ENCODE data around the gene MYOCD.

Gene MYOCD

DNA sequence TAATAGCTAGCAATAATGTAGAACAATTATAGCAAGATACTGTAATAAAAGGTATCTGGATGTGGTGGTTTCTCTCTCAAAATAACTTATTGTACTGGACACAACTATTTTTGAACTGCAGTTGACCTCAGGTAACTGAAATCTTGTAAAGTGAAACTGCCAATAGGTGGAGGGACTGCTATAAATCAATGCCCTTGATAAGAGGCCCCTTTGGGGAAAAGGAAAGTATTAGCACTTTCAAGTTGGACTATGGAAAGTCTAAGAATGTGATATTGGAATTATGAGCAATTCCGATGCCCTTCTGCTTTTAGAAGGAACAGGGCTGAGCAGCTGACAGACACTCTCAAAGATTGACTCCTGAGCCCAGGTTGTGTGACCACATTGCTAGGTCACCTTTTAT is 79.1 kb downstream of the MYOCD start:
- in situ Hi-C loops (cut with MboI; ENCODE audit: low sequenced_read_pairs) = no loop called here

DNA sequence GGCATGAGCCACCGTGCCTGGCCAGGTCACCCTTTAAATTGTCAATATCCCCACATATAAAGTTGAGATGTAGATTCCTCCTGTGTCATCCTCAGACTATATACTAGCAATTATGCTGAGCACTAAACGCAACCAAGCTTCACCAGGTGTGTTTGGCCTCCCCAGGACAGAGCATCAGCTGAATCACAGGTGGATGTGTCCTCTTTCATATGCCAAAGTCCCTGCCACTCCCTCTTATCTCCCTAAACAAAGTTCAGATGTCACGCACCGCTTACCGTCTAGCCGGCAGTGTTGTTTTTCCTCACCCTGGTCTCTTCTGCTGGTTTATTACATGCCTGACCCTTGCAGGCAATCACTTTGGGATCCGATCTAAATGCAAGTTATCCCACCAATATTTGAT is 79.8 kb downstream of the MYOCD start:
- in situ Hi-C loops (cut with MboI; ENCODE audit: low sequenced_read_pairs) = no loop called here

DNA sequence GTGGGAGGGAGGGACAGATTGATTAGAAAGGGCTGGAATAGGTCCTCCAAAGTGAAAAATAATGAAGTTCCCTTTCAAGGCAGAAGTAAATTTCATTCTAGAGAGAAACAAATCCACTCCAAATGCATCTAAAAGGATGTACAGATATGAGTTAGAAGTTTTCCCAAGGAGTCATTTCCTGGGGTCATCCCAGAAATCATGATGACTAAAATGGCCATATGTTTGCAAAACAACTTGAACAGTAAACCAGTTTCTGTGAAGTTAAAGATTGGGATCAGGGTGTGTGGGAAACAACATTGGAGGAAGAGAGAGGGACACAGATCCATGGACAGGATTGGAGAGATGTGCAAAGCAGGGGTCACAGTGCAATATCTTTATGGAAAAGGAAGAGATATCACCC is 91.1 kb downstream of the MYOCD start:
- in situ Hi-C loops (cut with MboI; ENCODE audit: low sequenced_read_pairs) = no loop called here

DNA sequence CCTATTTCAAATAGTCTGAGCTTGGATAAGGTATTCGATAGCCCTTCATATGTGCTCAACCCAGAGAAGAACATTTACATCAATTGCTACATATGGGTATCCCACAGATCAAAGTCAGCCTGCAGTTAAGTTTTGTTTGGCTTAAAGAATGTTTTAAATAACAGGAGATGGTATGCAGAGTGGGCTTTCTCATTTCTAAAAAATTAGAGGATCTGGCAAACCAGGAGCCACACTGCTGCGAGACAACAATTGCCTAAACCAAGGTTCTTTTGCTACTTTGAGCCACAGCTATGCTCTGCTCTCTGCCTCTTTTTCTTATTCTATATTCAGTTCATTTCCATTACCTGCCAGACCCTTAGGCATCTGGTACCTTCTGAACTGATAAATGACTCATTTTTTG is 93.4 kb downstream of the MYOCD start:
- in situ Hi-C loops (cut with MboI; ENCODE audit: low sequenced_read_pairs) = no loop called here

DNA sequence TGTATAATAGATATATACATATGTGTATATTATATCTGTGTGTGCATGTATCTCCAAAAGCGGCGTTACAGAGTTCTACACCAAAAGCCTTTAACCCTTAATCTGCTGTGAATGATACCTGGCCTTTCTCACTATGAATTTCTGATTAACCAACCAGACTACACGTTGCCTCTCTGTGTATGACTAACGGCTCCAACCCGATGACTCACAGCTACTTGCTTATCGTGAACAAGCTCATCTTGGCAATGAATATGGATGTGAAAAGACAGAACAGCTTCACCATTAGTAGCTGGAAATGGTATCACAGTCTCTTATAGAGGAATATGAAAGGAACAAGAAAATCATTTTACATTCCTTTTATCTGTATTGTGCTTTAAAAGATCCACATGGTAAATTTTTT is 99.9 kb downstream of the MYOCD start:
- in situ Hi-C loops (cut with MboI; ENCODE audit: low sequenced_read_pairs) = no loop called here

DNA sequence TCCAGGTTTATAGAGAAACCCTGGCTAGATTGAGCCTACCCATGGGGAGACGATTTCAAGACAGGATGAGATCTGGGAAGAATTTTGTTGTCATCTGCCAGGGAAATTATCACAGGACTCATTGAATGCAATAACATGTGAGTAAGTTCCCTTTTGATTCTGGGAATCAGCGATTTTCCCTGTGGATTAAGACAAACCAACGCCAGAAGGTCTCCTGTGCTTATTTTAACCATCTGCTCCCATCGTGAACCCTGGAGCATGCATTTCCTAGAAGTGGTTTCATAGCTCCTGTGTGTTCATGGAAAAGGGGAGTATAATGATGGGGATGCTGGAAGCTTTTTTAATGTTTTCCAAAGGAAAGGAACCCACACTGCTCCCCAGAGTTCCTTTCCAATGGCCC is 102.6 kb downstream of the MYOCD start:
- in situ Hi-C loops (cut with MboI; ENCODE audit: low sequenced_read_pairs) = no loop called here

DNA sequence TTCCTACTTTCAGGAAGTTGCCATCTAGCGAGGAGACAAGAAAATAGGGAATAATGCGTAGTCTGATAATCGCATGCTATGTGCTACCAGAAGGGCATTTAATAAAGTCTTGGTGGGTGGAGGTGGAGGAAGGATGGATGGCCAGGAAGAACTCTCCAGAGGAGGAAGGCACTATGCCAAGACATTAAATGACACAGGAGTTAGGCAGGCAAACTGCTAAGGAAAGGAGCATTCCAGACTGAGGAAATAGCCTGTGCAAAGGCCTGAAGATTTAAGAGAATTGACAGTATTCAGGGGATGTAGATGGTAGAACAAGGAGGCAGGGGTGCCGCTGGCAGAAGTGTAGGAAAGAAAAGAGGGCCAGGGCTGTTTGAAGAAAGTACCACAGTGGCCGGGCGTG is 104.3 kb downstream of the MYOCD start:
- in situ Hi-C loops (cut with MboI; ENCODE audit: low sequenced_read_pairs) = no loop called here

DNA sequence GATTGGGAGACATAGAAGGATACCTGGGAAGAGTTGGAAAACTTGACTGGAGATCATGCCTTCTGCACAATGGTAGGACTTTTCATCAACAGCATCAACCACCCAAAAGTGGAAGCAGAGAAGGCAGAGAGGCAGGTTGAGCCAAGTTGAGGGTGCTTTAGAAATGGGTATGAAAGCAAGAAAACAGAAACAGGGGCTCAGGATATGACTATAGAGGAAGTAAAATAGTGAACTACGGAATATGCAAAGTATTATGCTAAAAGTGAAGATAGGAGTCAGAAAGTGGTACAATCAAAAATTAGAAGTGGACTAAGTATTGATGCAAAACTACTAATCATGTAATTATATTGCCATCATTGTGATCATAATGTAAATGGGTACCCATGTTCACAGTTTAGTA is 107.5 kb downstream of the MYOCD start:
- in situ Hi-C loops (cut with MboI; ENCODE audit: low sequenced_read_pairs) = no loop called here

DNA sequence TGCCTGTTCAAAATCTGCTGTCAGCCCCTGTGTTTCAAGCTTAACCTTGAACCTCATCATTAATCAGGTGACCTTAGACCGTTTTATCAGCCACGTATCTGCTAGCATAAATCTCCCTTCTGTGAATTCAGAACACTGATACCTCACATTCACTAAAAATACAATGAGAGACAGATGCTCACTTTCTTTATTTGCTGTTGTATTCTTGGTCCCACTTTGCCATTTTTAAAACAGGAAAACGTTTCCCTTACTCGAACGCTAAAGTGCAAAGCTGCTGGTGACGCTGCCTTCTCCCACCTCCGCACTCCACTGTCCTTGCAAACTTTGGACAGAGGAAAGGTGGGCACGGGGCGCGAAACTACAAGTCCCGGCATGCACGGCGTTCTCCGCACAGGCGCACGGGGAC is 123.4 kb downstream of the MYOCD start:
- in situ Hi-C loops (cut with MboI; ENCODE audit: low sequenced_read_pairs) = no loop called here

DNA sequence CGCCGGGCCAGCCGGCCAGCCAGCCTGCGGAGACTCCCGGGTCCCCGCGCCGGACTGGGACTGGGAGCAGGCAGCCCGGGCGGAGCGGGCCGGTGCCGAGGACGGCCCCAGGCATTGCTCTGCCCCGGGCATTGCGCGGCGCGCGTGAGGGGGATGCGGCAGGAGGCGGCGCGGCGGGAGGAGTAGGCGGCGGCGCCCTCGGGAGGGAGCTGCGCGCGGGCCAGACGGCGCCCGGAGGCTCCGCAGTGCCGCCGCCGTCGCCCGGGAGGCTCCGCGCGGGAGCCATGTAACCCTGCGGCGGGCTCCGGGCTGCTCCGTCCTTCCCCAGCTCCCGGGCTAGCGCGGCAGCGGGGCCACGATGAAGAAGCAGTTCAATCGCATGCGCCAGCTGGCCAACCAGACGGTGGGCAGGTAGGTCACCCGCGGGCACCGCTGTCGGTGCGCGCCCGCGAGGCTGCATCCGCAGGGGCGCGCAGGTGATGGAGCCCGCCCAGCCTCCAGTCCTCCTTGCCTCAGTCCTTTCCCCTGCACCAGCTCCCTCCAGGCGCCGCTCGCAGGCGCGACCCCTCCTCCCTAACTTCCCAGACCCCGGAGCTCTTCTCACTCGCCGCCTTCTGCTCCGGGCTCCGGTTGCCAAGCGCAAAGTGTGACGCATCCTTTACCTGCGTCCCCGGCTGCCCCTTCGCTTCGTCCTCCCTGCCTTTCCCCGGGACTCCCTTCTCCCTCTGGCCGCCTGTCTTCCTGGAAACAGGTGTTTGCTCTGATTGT is 124.0 kb downstream of the MYOCD start, which contains the start of gene ARHGAP44:
TSS of gene ARHGAP44 (plus strand) at position 18 of the 768 bp plus-strand sequence. CDS start at position 359, 341 bp downstream.
- in situ Hi-C loops (cut with MboI; ENCODE audit: low sequenced_read_pairs) = no loop called here

DNA sequence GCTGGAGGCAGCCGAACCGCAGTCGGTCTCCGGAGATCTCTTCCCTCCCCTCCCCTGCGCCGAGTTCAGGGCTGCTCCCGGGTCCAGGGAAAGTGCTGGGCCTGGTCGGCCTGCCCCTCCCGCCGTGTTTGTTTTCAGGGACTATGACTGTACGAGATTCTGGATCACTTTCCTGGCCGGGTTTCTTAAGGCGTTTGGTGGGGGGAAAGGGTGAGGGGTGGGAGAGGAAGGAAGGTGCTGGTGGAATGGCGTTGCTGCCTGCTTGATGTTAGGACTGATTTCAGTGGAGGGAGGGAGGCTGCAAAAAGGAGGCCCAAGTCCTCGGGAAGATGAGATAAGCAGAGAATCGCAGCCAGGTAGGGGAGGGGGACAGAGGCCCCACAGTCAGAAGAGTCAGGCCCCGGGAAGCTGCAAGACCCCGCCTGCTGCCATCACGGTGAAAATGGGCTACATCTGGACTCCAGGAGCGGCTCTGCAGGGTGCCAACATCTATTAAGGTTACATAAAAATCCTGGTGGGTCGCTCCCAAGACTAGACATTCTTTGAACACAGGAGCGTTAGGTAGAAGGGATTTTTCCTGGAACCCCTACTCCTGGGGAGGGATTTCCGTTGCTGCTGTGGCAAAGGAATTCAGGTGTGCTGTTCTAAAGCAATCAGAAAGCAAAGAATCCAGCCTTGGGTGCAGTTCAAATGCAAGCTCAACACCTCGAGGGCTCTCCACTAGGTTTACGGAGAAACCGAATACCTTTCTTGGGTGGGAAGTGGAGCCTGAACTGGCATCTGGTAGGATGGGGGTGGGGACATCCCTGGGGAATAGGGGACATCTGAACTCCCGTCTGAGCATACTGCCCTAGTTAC is 124.8 kb downstream of the MYOCD start:
- in situ Hi-C loops (cut with MboI; ENCODE audit: low sequenced_read_pairs) = no loop called here

DNA sequence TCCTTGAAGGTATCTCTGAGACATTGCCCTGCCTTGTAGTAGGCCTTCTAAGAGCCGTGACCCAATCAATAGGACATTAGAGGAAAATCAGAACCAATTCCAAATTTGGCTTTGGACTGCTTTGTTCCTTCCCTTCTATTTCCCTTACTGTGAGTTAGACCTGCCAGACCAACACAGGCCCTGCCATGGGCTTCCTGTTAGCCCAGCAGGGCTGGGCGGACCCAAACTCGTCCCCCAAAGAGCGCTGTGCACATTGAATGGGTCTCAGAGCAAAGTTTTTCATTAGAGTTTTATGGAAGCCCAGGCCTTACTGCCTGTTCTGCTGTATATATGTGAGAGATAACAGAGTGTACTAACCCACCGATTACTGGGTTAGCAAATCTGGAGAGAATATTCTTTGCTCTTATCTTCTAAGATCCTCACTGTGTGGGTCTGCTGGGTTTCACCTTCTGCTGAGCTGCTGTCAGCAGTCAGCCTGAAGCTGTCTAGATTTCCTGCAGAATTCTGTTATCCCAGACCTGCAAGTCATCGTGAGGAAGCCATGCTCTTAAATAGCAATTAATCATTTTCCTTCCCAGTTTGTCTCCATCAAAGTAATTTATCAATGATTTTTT is 129.3 kb downstream of the MYOCD start:
- in situ Hi-C loops (cut with MboI; ENCODE audit: low sequenced_read_pairs) = no loop called here

DNA sequence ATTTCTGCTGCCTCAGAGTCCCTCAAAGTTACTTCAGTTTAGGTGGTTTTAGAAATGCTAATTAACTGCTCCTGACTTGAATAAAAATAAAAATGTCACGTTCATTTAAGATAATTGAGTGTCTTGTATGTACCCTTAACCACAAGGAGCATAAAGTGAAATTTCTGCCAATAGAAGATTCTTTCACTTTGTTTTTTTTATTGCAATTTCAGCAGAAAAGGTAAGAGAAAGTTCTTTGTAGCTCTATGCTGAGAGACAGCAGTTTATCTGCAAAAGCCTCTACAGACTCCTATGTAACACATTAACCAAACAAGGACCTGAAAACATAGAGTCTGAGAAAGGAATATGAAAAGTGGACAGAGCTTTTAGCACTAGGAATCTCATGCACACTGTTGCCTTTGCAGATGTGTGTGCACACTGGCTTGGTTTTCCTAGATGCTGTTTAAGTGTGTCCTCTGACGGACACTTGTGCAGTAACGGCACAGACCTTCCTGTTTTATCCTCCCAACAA is 135.2 kb downstream of the MYOCD start:
- in situ Hi-C loops (cut with MboI; ENCODE audit: low sequenced_read_pairs) = no loop called here

DNA sequence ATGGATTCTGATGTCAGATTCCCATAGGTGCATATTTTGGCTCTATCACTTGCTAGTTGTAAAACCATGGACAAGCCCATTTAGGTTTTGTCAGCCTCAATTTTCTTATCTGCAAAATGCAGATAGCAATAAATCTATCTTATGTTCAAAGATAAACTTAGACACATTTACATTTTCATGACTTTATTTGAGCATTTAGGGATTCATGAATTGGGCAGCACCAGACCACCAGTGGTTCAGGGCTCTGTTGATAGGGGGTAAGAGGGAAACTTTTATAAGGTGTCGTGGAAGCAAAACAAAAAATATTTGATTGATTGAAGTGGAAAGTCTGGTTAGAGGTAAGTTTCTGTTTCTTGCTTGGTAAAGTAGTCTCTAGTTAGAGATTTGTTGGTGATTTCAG is 140.9 kb downstream of the MYOCD start:
- in situ Hi-C loops (cut with MboI; ENCODE audit: low sequenced_read_pairs) = no loop called here

DNA sequence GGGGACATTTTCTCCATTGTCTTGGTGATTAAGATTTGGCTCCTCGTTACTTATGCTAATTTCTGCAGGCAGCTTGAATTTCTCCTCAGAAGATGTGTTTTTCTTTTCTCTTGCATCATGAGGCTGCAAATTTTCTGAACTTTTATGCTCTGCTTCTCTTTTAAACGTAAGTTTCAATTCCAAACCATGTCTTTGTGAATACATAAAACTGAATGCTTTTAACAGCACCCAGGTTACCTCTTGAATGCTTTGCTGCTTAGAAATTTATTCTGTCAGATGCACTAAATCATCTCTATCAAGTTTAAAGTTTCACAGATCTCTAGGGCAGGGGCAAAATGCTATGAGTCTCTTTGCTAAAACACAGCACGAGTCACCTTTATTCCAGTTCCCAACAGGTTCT is 143.0 kb downstream of the MYOCD start:
- in situ Hi-C loops (cut with MboI; ENCODE audit: low sequenced_read_pairs) = no loop called here

DNA sequence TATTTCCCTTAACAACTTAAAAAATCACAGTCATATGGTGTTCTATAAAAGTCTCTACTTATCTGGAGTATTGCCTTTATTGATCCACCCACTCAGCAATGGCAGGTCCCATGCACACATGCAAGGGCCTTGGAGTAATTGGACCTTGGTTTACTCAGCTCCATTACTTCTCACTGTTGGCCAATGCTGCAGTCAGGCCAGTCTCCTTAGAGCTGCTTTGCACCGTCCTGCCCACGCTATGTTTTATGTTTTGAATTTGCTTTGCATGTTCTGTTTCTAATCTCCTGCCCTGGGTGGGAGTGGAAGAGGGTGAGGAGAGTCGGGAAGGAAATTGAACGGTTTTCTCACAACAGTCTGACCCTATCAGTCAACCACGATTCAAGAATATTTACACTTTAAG is 147.2 kb downstream of the MYOCD start:
- in situ Hi-C loops (cut with MboI; ENCODE audit: low sequenced_read_pairs) = no loop called here

DNA sequence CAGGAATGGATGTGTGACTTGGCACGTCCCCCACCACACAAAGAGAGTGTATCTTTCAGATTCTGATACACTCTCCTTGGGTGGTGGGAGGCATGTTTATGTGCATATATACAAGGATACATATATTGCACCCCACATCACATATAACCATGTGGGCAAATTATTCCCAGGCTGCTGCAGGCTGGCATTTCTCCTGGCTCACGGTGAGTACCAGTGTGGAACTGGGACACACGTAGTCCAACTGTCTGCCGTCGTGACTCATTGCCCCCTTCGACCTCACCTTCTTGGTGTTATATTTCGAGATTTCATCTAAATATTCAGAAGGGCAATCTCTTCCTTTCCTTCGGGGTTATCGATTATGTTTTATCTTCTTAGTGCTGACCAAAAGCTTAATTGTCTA is 148.0 kb downstream of the MYOCD start:
- in situ Hi-C loops (cut with MboI; ENCODE audit: low sequenced_read_pairs) = no loop called here

DNA sequence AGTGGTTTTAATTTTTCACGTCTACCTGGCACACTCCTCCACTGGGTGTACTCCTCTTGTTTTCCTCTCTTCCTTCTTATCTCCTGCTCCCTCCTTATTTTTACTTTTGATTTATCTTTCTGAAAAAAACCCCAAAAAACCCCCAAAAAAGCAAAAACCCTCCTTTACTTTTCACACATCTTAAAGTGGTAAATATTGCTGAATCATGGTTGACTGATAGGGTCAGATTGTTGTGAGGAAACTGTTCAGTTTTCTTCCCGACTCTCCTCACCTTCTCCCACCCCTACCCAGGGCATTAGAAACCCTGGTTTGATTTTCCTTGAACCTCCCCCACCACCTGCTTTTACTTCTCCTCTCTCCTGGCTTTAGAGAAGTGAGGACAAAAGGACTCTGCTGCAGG is 149.0 kb downstream of the MYOCD start:
- in situ Hi-C loops (cut with MboI; ENCODE audit: low sequenced_read_pairs) = no loop called here

DNA sequence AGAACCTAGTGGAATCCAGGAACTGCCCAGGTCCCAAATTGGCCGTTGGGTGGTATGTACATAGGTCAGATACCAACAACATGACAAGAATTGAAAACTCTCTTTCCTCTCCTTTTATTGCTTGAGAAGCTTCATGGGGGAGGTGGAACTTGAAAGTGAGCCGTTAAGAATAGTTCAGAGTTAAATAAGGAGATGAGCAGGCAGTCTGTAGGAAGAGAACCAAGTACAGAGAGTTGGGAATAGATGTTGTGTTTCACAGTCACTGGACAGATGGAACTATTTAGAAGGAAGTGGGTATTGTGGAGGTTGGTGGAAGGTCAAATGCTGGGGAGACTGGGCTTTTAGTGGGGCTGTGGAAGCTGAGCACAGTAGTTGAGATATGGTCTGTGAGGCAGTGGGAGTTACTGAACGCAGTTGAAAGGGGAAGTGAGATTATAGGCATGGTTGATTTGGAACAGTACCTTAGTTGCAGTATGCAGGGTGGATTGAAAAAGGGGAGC is 150.0 kb downstream of the MYOCD start:
- in situ Hi-C loops (cut with MboI; ENCODE audit: low sequenced_read_pairs) = no loop called here

All from hTERT RPE-1 (cell line).